Measurements from ENCODE around the gene HOXA7.

- TF ChIP-seq CTCF (IDR thresholded peaks at IDR 0.05) = no peak
- TF ChIP-seq POLR2A (IDR thresholded peaks at IDR 0.05) = no peak
Observed at GRCh38 chr7:27143950-27144780, 12.3 kb downstream of the HOXA7 start.

Measured in ovary (tissue), 3 donors.